DMS79 (cell line): ENCODE measurements around the gene PHF2.

Source experiments
- DNase-seq: peaks from one replicate; lab custom pipeline; 2025; lab: John Stamatoyannopoulos, UW

Gene PHF2

GRCh38 chr9:93568169-93568568 lies 8.2 kb upstream of the PHF2 start:
- no peak for DNase-seq

- DNase-seq, result no peak
These were observed 6.7 kb upstream of the PHF2 start for GRCh38 chr9:93569621-93570174.

- DNase-seq, result no peak
These were observed 4.2 kb upstream of the PHF2 start for GRCh38 chr9:93572221-93572620.

- DNase-seq, result no peak
These were observed 3.5 kb upstream of the PHF2 start for GRCh38 chr9:93572636-93573515.

GRCh38 chr9:93573516-93573828 lies 2.9 kb upstream of the PHF2 start:
- no peak for DNase-seq

- DNase-seq, result no peak
These were observed 2.1 kb upstream of the PHF2 start for GRCh38 chr9:93574091-93574899.

- no peak for DNase-seq
These were observed 1.2 kb upstream of the PHF2 start for GRCh38 chr9:93574900-93575795.

- DNase-seq, result no peak
These were observed 557 bp upstream of the PHF2 start for GRCh38 chr9:93575796-93576257.

- no peak for DNase-seq
These were observed 942 bp downstream of the PHF2 start for GRCh38 chr9:93577078-93577974.

GRCh38 chr9:93577975-93578682 lies 1.7 kb downstream of the PHF2 start:
- DNase-seq, result no peak

- DNase-seq, result no peak
These were observed 2.5 kb downstream of the PHF2 start for GRCh38 chr9:93578844-93579243.

- DNase-seq, result no peak
These were observed 3.5 kb downstream of the PHF2 start for GRCh38 chr9:93579711-93580516.

- DNase-seq, result no peak
These were observed 4.4 kb downstream of the PHF2 start for GRCh38 chr9:93580654-93581380.

GRCh38 chr9:93582115-93582514 lies 5.7 kb downstream of the PHF2 start:
- DNase-seq, result peak; percentile 55

- DNase-seq, result no peak
These were observed 6.2 kb downstream of the PHF2 start for GRCh38 chr9:93582550-93582949.

- DNase-seq, result no peak
These were observed 8.9 kb downstream of the PHF2 start for GRCh38 chr9:93585259-93585658.

GRCh38 chr9:93585695-93586094 lies 9.3 kb downstream of the PHF2 start:
- no peak for DNase-seq

GRCh38 chr9:93586290-93587057 lies 10.1 kb downstream of the PHF2 start:
- DNase-seq, result no peak
